ENCODE results near the gene TGFA. TPM values are rescaled to one million over a fixed set of nuclear protein-coding genes. Genes with fewer than 3 reads are reported as not detected.
A peak's percentile ranks its signal among the peaks of the same experiment; 100 is the strongest.

The TGFA gene
- total and polyA plus RNA-seq, 3 experiments from 2014 or later, result 0.35 to 3.0 (median 0.42) TPM

DNA sequence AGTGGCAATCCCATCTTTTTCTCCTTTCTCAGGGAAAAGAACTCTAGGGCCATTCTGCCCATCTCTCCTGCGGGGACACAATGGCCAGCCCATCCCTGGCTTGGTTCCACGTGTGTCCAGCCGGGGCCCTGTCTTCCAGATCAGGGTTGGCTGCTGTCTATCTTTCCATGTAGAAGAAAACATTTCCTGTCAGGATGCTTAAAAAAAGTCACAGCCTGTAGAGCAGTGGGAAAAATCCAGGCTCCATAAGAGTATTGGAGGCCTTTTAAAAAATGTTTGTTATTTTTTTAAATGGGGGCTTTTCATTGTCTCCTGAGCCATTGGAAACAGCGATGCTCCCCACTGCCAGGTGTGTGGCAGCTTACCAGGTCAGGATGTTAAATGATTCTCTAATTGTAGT is 105.6 kb downstream of the TGFA start:
- H3K27ac ChIP-seq (ENCODE audit: low read depth, low read length), result no peak overlapping the region
- H3K27me3 ChIP-seq (ENCODE audit: insufficient read depth, low read length, poor library complexity, severe bottlenecking), result no peaks in the 10 kb centered on the region
- no peak overlapping the region for H3K4me3 Mint-ChIP-seq
- no peaks in the 10 kb centered on the region for H3K4me1 Mint-ChIP-seq
- ChIA-PET POLR2A (no interaction called here), CTCF (no interaction called here)
- H3K27me3 Mint-ChIP-seq, result peaks cover 0 to 1% of the 10 kb centered on the region in 2 donors
- H3K4me3 ChIP-seq (ENCODE audit: low read length), result no peak overlapping the region
- peaks cover 0 to 2% (median 0%) of the 10 kb centered on the region in 3 donors for H3K36me3 Mint-ChIP-seq
- H3K9me3 ChIP-seq (ENCODE audit: low read length), result no peaks in the 10 kb centered on the region
- H3K4me1 ChIP-seq (ENCODE audit: insufficient read depth, low read length), result no peaks in the 10 kb centered on the region
- no peaks in the 10 kb centered on the region for H3K36me3 ChIP-seq (ENCODE audit: insufficient read depth, low read length)
- DNase-seq, result no peak
- no peaks in the 10 kb centered on the region for H3K9me3 Mint-ChIP-seq
- no peak overlapping the region for H3K27ac Mint-ChIP-seq

GRCh38 chr2:70443726-70444125 is 109.9 kb downstream of the TGFA start:
- ChIA-PET POLR2A (no interaction called here), CTCF (interaction anchor here (1.3 kb wide), 1 partner anchor 17 kb away, joined by 3 read pairs; no protein-coding TSS in a partner anchor)
- Mint-ChIP-seq H3K9me3 (no peaks in the 10 kb centered on the region), H3K4me1 (peaks cover 13 to 20% (median 15%) of the 10 kb centered on the region in 3 donors), H3K4me3 (no peak overlapping the region), H3K27ac (no peak overlapping the region), H3K36me3 (no peaks in the 10 kb centered on the region), H3K27me3 (peaks cover 6 to 12% of the 10 kb centered on the region in 2 donors)
- DNase-seq, result no peak
- Histone ChIP-seq H3K27me3 (ENCODE audit: insufficient read depth, low read length, poor library complexity, severe bottlenecking) (no peaks in the 10 kb centered on the region), H3K36me3 (ENCODE audit: insufficient read depth, low read length) (no peaks in the 10 kb centered on the region), H3K27ac (ENCODE audit: low read depth, low read length) (no peak overlapping the region), H3K4me3 (ENCODE audit: low read length) (no peak overlapping the region), H3K4me1 (ENCODE audit: insufficient read depth, low read length) (peaks cover 22% of the 10 kb centered on the region), H3K9me3 (ENCODE audit: low read length) (no peaks in the 10 kb centered on the region)

- H3K36me3 Mint-ChIP-seq, result no peaks in the 10 kb centered on the region
- no peaks in the 10 kb centered on the region for H3K9me3 Mint-ChIP-seq
- no peak for DNase-seq
- H3K4me1 Mint-ChIP-seq, result peaks cover 13 to 20% (median 15%) of the 10 kb centered on the region in 3 donors
- peaks cover 6 to 18% of the 10 kb centered on the region in 2 donors for H3K27me3 Mint-ChIP-seq
- Histone ChIP-seq H3K4me3 (ENCODE audit: low read length) (no peak overlapping the region), H3K27me3 (ENCODE audit: insufficient read depth, low read length, poor library complexity, severe bottlenecking) (no peaks in the 10 kb centered on the region), H3K36me3 (ENCODE audit: insufficient read depth, low read length) (no peaks in the 10 kb centered on the region), H3K9me3 (ENCODE audit: low read length) (no peaks in the 10 kb centered on the region), H3K27ac (ENCODE audit: low read depth, low read length) (no peak overlapping the region), H3K4me1 (ENCODE audit: insufficient read depth, low read length) (peaks cover 28% of the 10 kb centered on the region)
- no peak overlapping the region for H3K4me3 Mint-ChIP-seq
- CTCF ChIA-PET, result interaction anchor here (1.3 kb wide), 1 partner anchor 17 kb away, joined by 3 read pairs; no protein-coding TSS in a partner anchor
- POLR2A ChIA-PET, result no interaction called here
- no peak overlapping the region for H3K27ac Mint-ChIP-seq
These were observed 110.6 kb downstream of the TGFA start for GRCh38 chr2:70443078-70443465.

DNA sequence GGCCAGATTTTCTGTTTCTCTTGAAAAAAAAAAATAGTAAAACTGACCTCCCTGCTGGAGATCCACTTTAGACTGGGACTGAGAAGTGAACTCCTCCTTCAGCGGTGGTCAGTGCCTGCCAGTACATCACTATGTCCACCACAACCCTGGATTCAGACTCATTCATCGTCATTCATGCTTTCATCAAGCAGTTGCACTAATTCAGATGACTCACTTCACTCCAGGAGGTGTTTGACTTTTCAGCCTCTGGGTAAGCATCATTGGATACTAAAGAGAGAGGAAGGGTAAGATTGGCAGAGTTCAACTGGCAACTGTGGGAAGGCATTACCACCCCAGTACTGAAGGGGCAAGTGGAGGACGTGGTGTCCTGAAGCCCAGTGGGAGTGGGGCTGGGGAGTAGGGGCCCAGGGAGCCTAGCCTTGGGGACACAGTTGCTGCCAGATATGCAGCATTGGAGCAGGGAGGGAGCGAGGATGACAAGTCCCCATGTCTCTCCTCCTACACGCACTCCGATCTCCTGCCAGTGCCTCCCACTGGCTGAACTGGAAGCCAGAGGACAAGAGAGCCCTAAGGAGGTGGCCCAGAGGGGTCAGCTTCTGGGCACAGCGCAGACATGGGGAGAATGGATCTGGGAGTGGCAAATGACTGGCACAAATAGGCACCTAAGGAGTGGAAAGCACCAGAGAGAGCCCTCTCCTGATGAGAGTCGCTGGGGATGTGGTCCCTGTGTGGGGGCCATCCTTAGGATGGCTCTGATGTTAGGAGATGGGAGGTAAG is 111.1 kb downstream of the TGFA start:
- peaks cover 29% of the 10 kb centered on the region for H3K4me1 ChIP-seq (ENCODE audit: insufficient read depth, low read length)
- no peak for DNase-seq
- H3K36me3 Mint-ChIP-seq, result no peaks in the 10 kb centered on the region
- ChIA-PET POLR2A (no interaction called here), CTCF (interaction anchor here (1.3 kb wide), 1 partner anchor 18 kb away, joined by 3 read pairs; no protein-coding TSS in a partner anchor)
- no peaks in the 10 kb centered on the region for H3K27me3 ChIP-seq (ENCODE audit: insufficient read depth, low read length, poor library complexity, severe bottlenecking)
- H3K27ac Mint-ChIP-seq, result peak overlapping the region in 1 of 8 donors; percentile 74
- no peaks in the 10 kb centered on the region for H3K9me3 Mint-ChIP-seq
- H3K27me3 Mint-ChIP-seq, result peaks cover 6 to 18% of the 10 kb centered on the region in 2 donors
- peaks cover 13 to 20% (median 15%) of the 10 kb centered on the region in 3 donors for H3K4me1 Mint-ChIP-seq
- no peak overlapping the region for H3K4me3 ChIP-seq (ENCODE audit: low read length)
- peak overlapping the region in 1 of 7 donors; percentile 32 for H3K4me3 Mint-ChIP-seq
- H3K9me3 ChIP-seq (ENCODE audit: low read length), result no peaks in the 10 kb centered on the region
- no peaks in the 10 kb centered on the region for H3K36me3 ChIP-seq (ENCODE audit: insufficient read depth, low read length)
- no peak overlapping the region for H3K27ac ChIP-seq (ENCODE audit: low read depth, low read length)

- CTCF ChIA-PET, result no interaction called here
- no peak overlapping the region for H3K27ac ChIP-seq (ENCODE audit: low read depth, low read length)
These were observed 113.0 kb downstream of the TGFA start for GRCh38 chr2:70440621-70441020.

DNA sequence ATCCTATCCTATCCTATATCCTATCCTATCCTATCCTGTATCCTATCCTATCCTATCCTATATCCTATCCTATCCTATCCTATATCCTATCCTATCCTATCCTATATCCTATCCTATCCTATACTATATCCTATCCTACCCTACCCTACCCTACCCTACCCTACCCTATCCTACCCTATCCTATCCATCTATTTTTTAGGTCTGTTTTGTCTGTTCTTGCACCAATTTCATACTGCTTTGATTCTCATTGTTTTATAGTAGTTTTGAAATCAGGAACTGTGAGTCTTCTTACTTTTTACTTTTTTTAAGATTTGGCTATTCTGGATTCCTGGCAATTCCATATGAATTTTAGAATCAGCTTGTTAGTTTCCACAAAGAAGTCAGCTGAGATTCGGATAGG is 118.5 kb downstream of the TGFA start:
- Histone ChIP-seq H3K36me3 (ENCODE audit: insufficient read depth, low read length) (no peaks in the 10 kb centered on the region), H3K27me3 (ENCODE audit: insufficient read depth, low read length, poor library complexity, severe bottlenecking) (no peaks in the 10 kb centered on the region), H3K4me3 (ENCODE audit: low read length) (no peak overlapping the region), H3K27ac (ENCODE audit: low read depth, low read length) (no peak overlapping the region), H3K4me1 (ENCODE audit: insufficient read depth, low read length) (peaks cover 20% of the 10 kb centered on the region), H3K9me3 (ENCODE audit: low read length) (no peaks in the 10 kb centered on the region)
- Mint-ChIP-seq H3K4me1 (peaks cover 3 to 8% (median 4%) of the 10 kb centered on the region in 3 donors), H3K27me3 (peaks cover 12 to 21% of the 10 kb centered on the region in 2 donors), H3K36me3 (no peaks in the 10 kb centered on the region), H3K9me3 (no peaks in the 10 kb centered on the region), H3K4me3 (no peak overlapping the region), H3K27ac (no peak overlapping the region)
- ChIA-PET POLR2A (no interaction called here), CTCF (no interaction called here)
- DNase-seq, result no peak

More at GRCh38 chr2:70440621-70441020, 113.0 kb downstream of the TGFA start:
- H3K9me3 Mint-ChIP-seq, result no peaks in the 10 kb centered on the region
- H3K4me1 Mint-ChIP-seq, result peaks cover 13 to 20% (median 15%) of the 10 kb centered on the region in 3 donors
- H3K27ac Mint-ChIP-seq, result peak overlapping the region in 5 of 8 donors; percentile 28 to 69 (median 45)
- peak in 1 of 5 donors; percentile 45 for DNase-seq
- H3K36me3 ChIP-seq (ENCODE audit: insufficient read depth, low read length), result no peaks in the 10 kb centered on the region
- POLR2A ChIA-PET, result no interaction called here
- no peaks in the 10 kb centered on the region for H3K36me3 Mint-ChIP-seq
- H3K27me3 ChIP-seq (ENCODE audit: insufficient read depth, low read length, poor library complexity, severe bottlenecking), result no peaks in the 10 kb centered on the region
- peaks cover 9 to 25% of the 10 kb centered on the region in 2 donors for H3K27me3 Mint-ChIP-seq
- H3K9me3 ChIP-seq (ENCODE audit: low read length), result no peaks in the 10 kb centered on the region
- peaks cover 29% of the 10 kb centered on the region for H3K4me1 ChIP-seq (ENCODE audit: insufficient read depth, low read length)
- no peak overlapping the region for H3K4me3 Mint-ChIP-seq
- H3K4me3 ChIP-seq (ENCODE audit: low read length), result no peak overlapping the region

DNA sequence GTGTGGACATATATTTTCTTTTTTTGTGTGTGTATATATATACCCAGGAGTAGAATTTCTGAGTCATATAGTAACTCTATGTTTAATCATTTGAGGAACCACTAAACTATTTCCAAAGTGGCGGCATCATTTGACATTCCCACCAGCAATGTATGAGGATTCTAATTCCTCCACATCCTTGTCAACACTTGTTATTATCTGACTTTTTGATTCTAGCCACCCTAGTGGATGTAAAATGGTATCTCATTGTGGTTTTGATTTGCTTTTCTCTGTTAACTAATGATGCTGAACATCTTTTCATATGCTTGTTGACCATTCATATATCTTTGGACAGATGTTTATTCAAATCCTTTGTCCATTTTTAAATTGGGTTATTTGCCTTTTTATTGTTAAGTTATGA is 120.3 kb downstream of the TGFA start:
- Mint-ChIP-seq H3K4me1 (no peaks in the 10 kb centered on the region), H3K4me3 (no peak overlapping the region), H3K27ac (no peak overlapping the region), H3K36me3 (no peaks in the 10 kb centered on the region), H3K9me3 (peaks cover 0 to 1% (median 0%) of the 10 kb centered on the region in 5 donors), H3K27me3 (peaks cover 8 to 13% of the 10 kb centered on the region in 2 donors)
- Histone ChIP-seq H3K4me1 (ENCODE audit: insufficient read depth, low read length) (peaks cover 4% of the 10 kb centered on the region), H3K4me3 (ENCODE audit: low read length) (no peak overlapping the region), H3K27me3 (ENCODE audit: insufficient read depth, low read length, poor library complexity, severe bottlenecking) (no peaks in the 10 kb centered on the region), H3K9me3 (ENCODE audit: low read length) (no peaks in the 10 kb centered on the region), H3K36me3 (ENCODE audit: insufficient read depth, low read length) (no peaks in the 10 kb centered on the region), H3K27ac (ENCODE audit: low read depth, low read length) (no peak overlapping the region)
- ChIA-PET POLR2A (no interaction called here), CTCF (no interaction called here)
- no peak for DNase-seq

DNA sequence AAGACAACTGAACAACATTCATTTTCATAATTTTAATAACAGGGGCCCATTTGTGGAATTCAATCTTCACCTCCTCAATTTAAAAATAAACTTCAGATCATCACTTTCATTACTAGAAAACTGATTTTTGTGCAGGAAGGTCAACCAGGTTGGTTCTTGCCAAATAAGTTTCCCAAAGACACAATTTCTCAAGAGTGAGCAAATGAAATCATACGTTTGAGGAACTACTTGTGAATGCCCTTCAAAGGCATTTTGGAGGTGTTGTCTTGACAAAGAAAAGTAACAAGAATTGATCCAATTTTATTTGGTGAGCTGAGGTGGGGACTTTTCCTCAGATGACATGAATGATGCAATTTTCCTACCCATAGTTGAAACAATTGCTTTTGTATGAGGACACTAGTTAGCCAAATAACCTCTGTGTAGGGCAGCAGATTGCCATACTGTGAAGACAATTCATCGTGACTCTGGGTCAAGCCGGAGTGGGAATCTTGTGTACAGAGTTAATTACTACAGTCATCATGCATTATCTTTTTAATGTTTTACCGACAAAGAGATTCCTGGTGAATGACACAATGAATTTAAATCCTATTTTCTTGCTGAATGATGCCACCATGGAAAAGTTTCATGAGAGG is 121.8 kb downstream of the TGFA start:
- Histone ChIP-seq H3K9me3 (ENCODE audit: low read length) (no peaks in the 10 kb centered on the region), H3K36me3 (ENCODE audit: insufficient read depth, low read length) (no peaks in the 10 kb centered on the region), H3K27me3 (ENCODE audit: insufficient read depth, low read length, poor library complexity, severe bottlenecking) (no peaks in the 10 kb centered on the region), H3K4me1 (ENCODE audit: insufficient read depth, low read length) (no peaks in the 10 kb centered on the region), H3K4me3 (ENCODE audit: low read length) (no peak overlapping the region), H3K27ac (ENCODE audit: low read depth, low read length) (no peak overlapping the region)
- Mint-ChIP-seq H3K9me3 (peaks cover 0 to 1% (median 0%) of the 10 kb centered on the region in 5 donors), H3K27me3 (peaks cover 6 to 10% of the 10 kb centered on the region in 2 donors), H3K27ac (no peak overlapping the region), H3K4me1 (no peaks in the 10 kb centered on the region), H3K36me3 (no peaks in the 10 kb centered on the region), H3K4me3 (no peak overlapping the region)
- no peak for DNase-seq
- ChIA-PET POLR2A (no interaction called here), CTCF (no interaction called here)

All from CD8-positive, alpha-beta memory T cell (primary cell).